Ishikawa (cell line): Measurements from ENCODE around the gene VARS1.

Source experiments
- CEBPB ChIP-seq: IDR thresholded peaks from 2 replicates; pipeline ENCODE4 v1.6.1; 2012
- CREB1 ChIP-seq: IDR thresholded peaks from 2 replicates; pipeline ENCODE4 v1.6.1; 2012; ENCODE audit warnings: low read depth
- EGR1 ChIP-seq: IDR thresholded peaks from 2 replicates; pipeline ENCODE4 v1.6.1; 2012
- EP300 ChIP-seq: IDR thresholded peaks from 2 replicates; pipeline ENCODE4 v1.6.1; 2012; ENCODE audit warnings: borderline replicate concordance
- FOXM1 ChIP-seq: IDR thresholded peaks from 2 replicates; pipeline ENCODE4 v1.6.1; 2012; ENCODE audit warnings: low read depth, borderline replicate concordance
- MAX ChIP-seq: IDR thresholded peaks from 2 replicates; pipeline ENCODE4 v1.6.1; 2012
- NFIC ChIP-seq: IDR thresholded peaks from 2 replicates; pipeline ENCODE4 v1.6.1; 2012
- RAD21 ChIP-seq: IDR thresholded peaks from 2 replicates; pipeline ENCODE4 v1.6.1; 2012; ENCODE audit warnings: low read depth
- REST ChIP-seq: IDR thresholded peaks from 2 replicates; pipeline ENCODE4 v1.6.1; 2012; ENCODE audit warnings: low read depth, mild to moderate bottlenecking
- TAF1 ChIP-seq: IDR thresholded peaks from 2 replicates; pipeline ENCODE4 v1.6.1; 2012; ENCODE audit warnings: low read depth, mild to moderate bottlenecking
- TCF12 ChIP-seq: IDR thresholded peaks from 2 replicates; pipeline ENCODE4 v1.6.1; 2012; ENCODE audit warnings: low read depth
- TEAD4 ChIP-seq: IDR thresholded peaks from 2 replicates; pipeline ENCODE4 v1.6.1; 2012
- USF1 ChIP-seq: IDR thresholded peaks from 2 replicates; pipeline ENCODE4 v1.6.1; 2012
- YY1 ChIP-seq: IDR thresholded peaks from 2 replicates; pipeline ENCODE4 v1.6.1; 2012; ENCODE audit warnings: low read depth
- ZBTB7A ChIP-seq: IDR thresholded peaks from 2 replicates; pipeline ENCODE4 v1.6.1; 2012; ENCODE audit warnings: low read depth

The VARS1 gene

GRCh38 chr6:31831350-31832215 is 36.0 kb upstream of the VARS1 start:
- TF ChIP-seq TCF12 (no peak), EP300 (no peak), ZBTB7A (no peak), MAX (no peak), REST (no peak), CEBPB (no peak)

- TF ChIP-seq USF1 = no peak
- no peak for TF ChIP-seq TCF12
- no peak for TF ChIP-seq CREB1
- TF ChIP-seq MAX = no peak
Measured at GRCh38 chr6:31830886-31831335, 35.4 kb upstream of the VARS1 start.

- no peak for TF ChIP-seq TEAD4
- TF ChIP-seq RAD21 = peak; percentile 72
Measured at GRCh38 chr6:31829633-31830283, 34.2 kb upstream of the VARS1 start.

GRCh38 chr6:31827286-31828079 is 31.9 kb upstream of the VARS1 start, which contains the start of gene HSPA1B:
TSS of gene HSPA1B (plus strand) at chr6:31827738. CDS start at chr6:31827951, 213 bp downstream.
- TF ChIP-seq USF1 (no peak), EGR1 (no peak), TAF1 (peak; percentile 85), RAD21 (no peak), FOXM1 (0 out of 2 replicates have a peak, but pooled peaks have one; percentile 24), YY1 (no peak), CREB1 (0 out of 2 replicates have a peak, but pooled peaks have one; percentile 24), CEBPB (no peak), NFIC (peak; percentile 12; the same call in 1 of the 2 replicates), EP300 (no peak), TCF12 (no peak)

GRCh38 chr6:31826793-31827285 is 31.3 kb upstream of the VARS1 start:
- TF ChIP-seq NFIC (peak; percentile 61), CREB1 (no peak), MAX (peak; percentile 35), FOXM1 (no peak), TAF1 (peak; percentile 18; the same call in 1 of the 2 replicates), EP300 (no peak), YY1 (no peak), TEAD4 (no peak)

DNA sequence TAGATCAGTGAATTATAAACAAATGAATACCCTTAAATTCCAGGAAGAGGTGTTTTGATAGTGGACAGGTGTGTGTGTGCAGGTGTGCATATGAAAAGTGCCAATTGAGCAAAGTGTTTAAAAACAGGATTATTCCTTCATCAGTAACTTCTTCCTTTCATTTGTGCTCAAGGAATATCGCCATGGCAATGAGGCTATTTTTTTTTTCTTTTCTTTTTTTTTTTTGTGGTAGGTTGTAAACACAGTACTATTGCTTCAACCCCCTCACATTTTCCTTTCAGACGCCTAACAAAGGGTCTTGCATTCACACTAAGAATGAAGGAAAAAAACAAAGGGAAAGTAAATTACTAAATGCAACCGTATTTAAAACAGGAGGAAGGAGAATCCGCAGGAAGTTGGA is 30.0 kb upstream of the VARS1 start:
- TF ChIP-seq TCF12 (no peak), CEBPB (no peak), EP300 (no peak), NFIC (no peak), TEAD4 (no peak), EGR1 (no peak), ZBTB7A (no peak), TAF1 (no peak), USF1 (no peak), YY1 (no peak), FOXM1 (no peak), CREB1 (no peak), RAD21 (no peak)
